NK-92 treated with Interleukin-12 subunit alpha and Interleukin-12 subunit beta, amount 100 ng/mL, for 24 hours (cell line): Measurements from ENCODE around the gene METTL26.
"Not testable (repeated sequence)": the region's sequence is repeated elsewhere in the genome, so short reads cannot be mapped to it uniquely, and the experiment has no call there.

Source experiments
- DNase-seq: peaks from one replicate; lab custom pipeline; 2025; lab: John Stamatoyannopoulos, UW

Gene METTL26

GRCh38 chr16:625117-625976 is 10.8 kb downstream of the METTL26 start:
- DNase-seq: no peak

GRCh38 chr16:624526-625070 is 11.5 kb downstream of the METTL26 start:
- no peak for DNase-seq

- DNase-seq: no peak
Observed at GRCh38 chr16:622920-623280, 13.2 kb downstream of the METTL26 start.

GRCh38 chr16:621526-622105 is 14.5 kb downstream of the METTL26 start:
- no peak for DNase-seq

GRCh38 chr16:620700-621525 is 15.2 kb downstream of the METTL26 start:
- no peak for DNase-seq

- no peak for DNase-seq
Observed at GRCh38 chr16:619476-620100, 16.5 kb downstream of the METTL26 start.

- DNase-seq: no peak
Observed at GRCh38 chr16:617855-618254, 18.2 kb downstream of the METTL26 start.

GRCh38 chr16:616733-617586 is 19.1 kb downstream of the METTL26 start:
- no peak for DNase-seq

GRCh38 chr16:615122-615521 is 21.0 kb downstream of the METTL26 start:
- no peak for DNase-seq

GRCh38 chr16:610513-611381 is 25.4 kb downstream of the METTL26 start:
- no peak for DNase-seq

- DNase-seq: no peak
Observed at GRCh38 chr16:609984-610383, 26.1 kb downstream of the METTL26 start.

- no peak for DNase-seq
Observed at GRCh38 chr16:609316-609715, 26.8 kb downstream of the METTL26 start.

- no peak for DNase-seq
Observed at GRCh38 chr16:608019-608418, 28.1 kb downstream of the METTL26 start.

- DNase-seq: no peak
Observed at GRCh38 chr16:606656-607307, 29.3 kb downstream of the METTL26 start.

- DNase-seq: no peak
Observed at GRCh38 chr16:603933-604332, 32.2 kb downstream of the METTL26 start.

GRCh38 chr16:600781-601180 is 35.3 kb downstream of the METTL26 start:
- DNase-seq: no peak

- DNase-seq: no peak
Observed at GRCh38 chr16:598823-599739, 37.0 kb downstream of the METTL26 start.

- not testable (repeated sequence) for DNase-seq
Observed at GRCh38 chr16:597655-598054, 38.5 kb downstream of the METTL26 start.

- DNase-seq: no peak
Observed at GRCh38 chr16:596736-597060, 39.4 kb downstream of the METTL26 start.
